ENCODE data around the gene KLHL9. TPM values are rescaled to one million over a fixed set of nuclear protein-coding genes. Genes with fewer than 3 reads are reported as not detected.

The KLHL9 gene
- total RNA-seq, 2 experiments from 2014 or later = 15.6 to 15.8 TPM

DNA sequence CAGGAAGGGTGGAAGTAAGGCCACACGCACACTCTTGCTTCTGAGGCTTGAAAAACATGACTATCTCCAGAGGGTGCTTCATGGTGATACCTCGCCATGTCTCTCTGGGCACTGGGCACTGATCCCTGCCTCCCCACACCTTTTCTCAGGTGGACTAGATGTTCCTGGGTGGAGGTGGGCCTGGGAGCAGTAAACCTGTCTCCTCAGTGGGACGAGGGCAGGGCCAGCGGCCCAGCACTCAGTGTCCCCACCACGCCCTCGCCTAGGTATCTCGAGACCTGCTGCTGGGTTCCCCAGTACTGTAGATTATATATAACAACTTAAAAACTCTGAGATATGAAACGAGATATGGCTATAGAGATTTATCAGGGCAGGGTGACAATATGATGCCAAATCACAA is 27.1 kb upstream of the KLHL9 start:
- intact Hi-C loops (cut with micrococcal nuclease) = no loop called here

DNA sequence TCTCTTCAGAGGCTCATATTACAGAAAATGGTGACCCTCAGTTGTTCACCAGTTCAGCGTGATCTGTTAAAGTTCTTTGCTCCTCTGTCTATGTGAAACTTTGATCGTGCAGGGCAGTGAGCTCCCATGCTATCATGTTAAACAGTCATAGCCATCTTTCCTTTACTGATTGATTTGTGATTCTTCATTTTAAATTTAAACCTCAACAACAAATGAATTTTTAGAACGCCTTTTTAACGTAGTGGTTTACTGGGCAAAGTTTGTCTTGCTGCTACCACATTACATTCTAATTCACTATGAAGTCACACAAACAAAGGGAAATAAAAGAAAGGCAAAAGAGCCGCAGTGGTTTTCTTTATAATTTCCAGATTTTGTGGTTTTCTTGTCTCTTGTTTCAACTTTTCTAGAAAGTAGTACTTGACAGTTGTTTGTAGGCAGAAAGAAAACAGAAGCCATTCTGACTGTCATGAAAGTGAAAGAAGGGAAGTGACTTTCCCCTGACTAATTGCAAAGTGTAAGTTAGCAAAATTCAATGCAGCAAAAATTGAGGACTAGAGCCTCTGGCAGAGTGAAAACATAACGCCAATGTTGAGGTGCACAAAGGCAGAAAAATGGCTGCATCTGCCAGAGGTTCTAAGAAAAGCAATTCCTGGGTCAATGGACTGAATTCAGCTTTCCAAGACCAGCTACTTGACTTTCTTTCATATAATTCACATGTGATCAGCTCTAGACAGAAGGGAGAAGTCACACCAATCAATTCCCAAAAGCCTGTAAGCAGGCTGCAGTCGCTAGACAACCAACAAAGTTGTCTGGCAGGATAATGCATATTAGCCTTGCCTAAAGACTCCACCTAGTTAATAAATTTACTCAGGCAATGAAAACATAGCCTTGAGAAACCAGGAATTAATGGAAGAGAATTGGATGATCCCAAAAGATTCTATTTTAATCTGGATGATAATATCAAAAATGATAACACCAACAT is 22.6 kb upstream of the KLHL9 start:
- intact Hi-C loops (cut with micrococcal nuclease) = no loop called here
- H3K27me3 Mint-ChIP-seq = peaks cover 8% of the 10 kb centered on the region
- no peak for DNase-seq
- ChIA-PET POLR2A (interaction anchor here (1.3 kb wide), 1 partner anchor 19 kb away, joined by 4 read pairs; no protein-coding TSS in a partner anchor), CTCF (interaction anchor here (0.9 to 2.2 kb wide), 4 partner anchors 32 to 76 kb away, joined by 3 to 10 read pairs (median 6); no protein-coding TSS in a partner anchor)
- H3K27ac Mint-ChIP-seq = peak overlapping the region; percentile 76
- peak overlapping the region; percentile 52 for H3K4me3 Mint-ChIP-seq
- peaks cover 6% of the 10 kb centered on the region for H3K9me3 Mint-ChIP-seq
- peaks cover 8% of the 10 kb centered on the region for H3K36me3 Mint-ChIP-seq (ENCODE audit: low read depth)
- peak; percentile 93 for ATAC-seq
- TF ChIP-seq, protein P1, sequence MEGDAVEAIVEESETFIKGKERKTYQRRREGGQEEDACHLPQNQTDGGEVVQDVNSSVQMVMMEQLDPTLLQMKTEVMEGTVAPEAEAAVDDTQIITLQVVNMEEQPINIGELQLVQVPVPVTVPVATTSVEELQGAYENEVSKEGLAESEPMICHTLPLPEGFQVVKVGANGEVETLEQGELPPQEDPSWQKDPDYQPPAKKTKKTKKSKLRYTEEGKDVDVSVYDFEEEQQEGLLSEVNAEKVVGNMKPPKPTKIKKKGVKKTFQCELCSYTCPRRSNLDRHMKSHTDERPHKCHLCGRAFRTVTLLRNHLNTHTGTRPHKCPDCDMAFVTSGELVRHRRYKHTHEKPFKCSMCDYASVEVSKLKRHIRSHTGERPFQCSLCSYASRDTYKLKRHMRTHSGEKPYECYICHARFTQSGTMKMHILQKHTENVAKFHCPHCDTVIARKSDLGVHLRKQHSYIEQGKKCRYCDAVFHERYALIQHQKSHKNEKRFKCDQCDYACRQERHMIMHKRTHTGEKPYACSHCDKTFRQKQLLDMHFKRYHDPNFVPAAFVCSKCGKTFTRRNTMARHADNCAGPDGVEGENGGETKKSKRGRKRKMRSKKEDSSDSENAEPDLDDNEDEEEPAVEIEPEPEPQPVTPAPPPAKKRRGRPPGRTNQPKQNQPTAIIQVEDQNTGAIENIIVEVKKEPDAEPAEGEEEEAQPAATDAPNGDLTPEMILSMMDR (IDR thresholded peaks at IDR 0.05) = no peak
- H3K4me1 Mint-ChIP-seq (ENCODE audit: low read depth) = peaks cover 18% of the 10 kb centered on the region

More for the DNA sequence above, 27.1 kb upstream of the KLHL9 start:
- Mint-ChIP-seq H3K9me3 (no peaks in the 10 kb centered on the region), H3K27ac (no peak overlapping the region), H3K4me3 (no peak overlapping the region), H3K27me3 (peaks cover 14% of the 10 kb centered on the region), H3K36me3 (ENCODE audit: low read depth) (no peaks in the 10 kb centered on the region), H3K4me1 (ENCODE audit: low read depth) (peaks cover 15% of the 10 kb centered on the region)
- ChIA-PET CTCF (no interaction called here), POLR2A (no interaction called here)
- DNase-seq (no peak), ATAC-seq (no peak)
- TF ChIP-seq, protein P1 (IDR thresholded peaks at IDR 0.05) = no peak

DNA sequence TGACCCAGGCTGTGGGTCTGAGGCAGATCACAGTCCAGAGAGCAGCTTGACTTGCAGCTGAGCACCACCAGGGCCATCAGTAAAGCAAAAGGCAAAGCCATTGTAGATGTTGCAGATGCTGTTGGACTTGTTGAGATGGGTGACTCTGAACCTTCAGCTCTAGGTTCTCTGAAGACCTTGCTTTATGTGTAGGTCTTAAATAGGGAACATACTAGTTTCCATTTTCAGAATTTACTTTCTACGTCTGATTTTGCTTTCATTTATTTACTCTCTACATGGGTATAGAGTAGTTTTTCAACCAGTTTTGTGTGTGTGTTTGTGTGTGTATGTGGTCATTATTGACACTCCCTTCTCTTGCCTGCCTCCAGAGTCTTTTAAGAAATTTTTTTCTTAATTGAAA is 15.6 kb upstream of the KLHL9 start, which contains the start of gene IFNA6:
Gene IFNA6 (minus strand): TSS at position 101 of the 400 bp plus-strand sequence. CDS start 0 bp downstream, at position 101.
- CTCF ChIA-PET = interaction anchor here (1.0 to 1.3 kb wide), 2 partner anchors 12 to 25 kb away, joined by 3 read pairs; no protein-coding TSS in a partner anchor
- Mint-ChIP-seq H3K4me1 (ENCODE audit: low read depth) (no peaks in the 10 kb centered on the region), H3K9me3 (peaks cover 6% of the 10 kb centered on the region), H3K4me3 (no peak within 1 kb of the TSS), H3K36me3 (ENCODE audit: low read depth) (peaks cover 8% of the 10 kb centered on the region), H3K27ac (no peak within 1 kb of the TSS), H3K27me3 (peaks cover 22% of the 10 kb centered on the region)
- intact Hi-C loops (cut with micrococcal nuclease) = no loop called here
- no peak for ATAC-seq
- TF ChIP-seq, protein P1 (IDR thresholded peaks at IDR 0.05) = no peak
- no peak for DNase-seq
- POLR2A ChIA-PET = no interaction called here

DNA sequence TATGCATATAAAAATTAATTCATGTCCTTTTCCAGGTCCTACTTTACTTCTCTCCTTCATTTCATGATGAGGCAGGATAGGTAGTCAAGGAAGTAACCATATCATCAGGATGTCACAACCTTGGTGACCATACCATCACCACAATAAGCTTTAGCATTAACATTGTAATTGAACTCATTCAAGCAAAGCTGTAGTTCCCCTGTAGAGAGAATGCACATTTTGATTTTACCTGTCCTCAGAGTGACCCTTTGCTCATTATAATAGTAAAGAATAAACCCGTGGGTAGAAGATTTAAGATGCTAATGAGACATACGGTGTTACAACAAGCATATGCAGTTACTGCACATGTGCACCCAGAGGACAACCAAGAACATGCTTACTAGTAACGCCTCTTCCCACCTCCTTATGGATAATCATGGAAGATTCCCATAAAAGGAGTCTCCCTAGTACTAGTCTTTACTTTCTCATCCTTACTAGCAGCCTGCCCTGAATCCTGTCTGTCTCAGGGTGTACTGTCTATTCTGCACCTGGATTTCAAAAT is 13.3 kb upstream of the KLHL9 start:
- no peaks in the 10 kb centered on the region for H3K9me3 Mint-ChIP-seq
- ATAC-seq = no peak
- H3K27me3 Mint-ChIP-seq = peaks cover 30% of the 10 kb centered on the region
- H3K4me3 Mint-ChIP-seq = no peak overlapping the region
- intact Hi-C loops (cut with micrococcal nuclease) = no loop called here
- no peaks in the 10 kb centered on the region for H3K36me3 Mint-ChIP-seq (ENCODE audit: low read depth)
- no peaks in the 10 kb centered on the region for H3K4me1 Mint-ChIP-seq (ENCODE audit: low read depth)
- no peak for DNase-seq
- POLR2A ChIA-PET = no interaction called here
- CTCF ChIA-PET = interaction anchor here (1.2 kb wide), 1 partner anchor 90 kb away, joined by 3 read pairs; no protein-coding TSS in a partner anchor
- no peak overlapping the region for H3K27ac Mint-ChIP-seq
- TF ChIP-seq, protein P1 (IDR thresholded peaks at IDR 0.05) = no peak
